Left ventricle myocardium inferior (tissue), 1 donor: ENCODE data around the gene S1PR5. TPM values are rescaled to one million over a fixed set of nuclear protein-coding genes. Genes with fewer than 3 reads are reported as not detected.

ENCODE experiments used
- DNase-seq: peaks from one replicate; pipeline ENCODE4 v3.0.0-alpha.2; 2020
- H3K27ac ChIP-seq: fragments of 200-600 bp; replicated peaks from 2 replicates; pipeline ENCODE4 v1.8.0; 2021
- H3K27me3 ChIP-seq: fragments of 200-600 bp; 2 replicates; pipeline ENCODE4 v1.8.0; 2021; ENCODE audit warnings: low read depth
- H3K36me3 ChIP-seq: fragments of 200-600 bp; 2 replicates; pipeline ENCODE4 v1.8.0; 2021
- H3K4me1 ChIP-seq: fragments of 200-600 bp; 2 replicates; pipeline ENCODE4 v1.8.0; 2021
- H3K4me3 ChIP-seq: fragments of 200-600 bp; 2 replicates; pipeline ENCODE4 v1.8.0; 2021; ENCODE audit warnings: mild to moderate bottlenecking, moderate library complexity
- H3K9me3 ChIP-seq: fragments of 200-600 bp; replicated peaks from 2 replicates; pipeline ENCODE4 v1.8.0; 2021
- CTCF ChIP-seq: fragments of 200-600 bp; IDR thresholded peaks from 2 replicates; pipeline ENCODE4 v1.8.0; 2021; ENCODE audit warnings: antibody characterized with exemption, mild to moderate bottlenecking, borderline replicate concordance
- intact Hi-C: fragments of 100-400 bp; cut with micrococcal nuclease; formaldehyde crosslinking; loops from one replicate; pipeline ENCODE4 v1.11.0; 2022
- total RNA-seq: library from RNA; stranded (reverse); fragmentation: NEBNext Ultra II Directional; extraction: Animal tissue kit (Norgen Biotek cat#: 25700); gene quantifications from one replicate; pipeline ENCODE4 v1.2.1, GENCODE V29; 2021
- donor health status: DM: no; HTN: yes; CAD: no; lungs with severe emphysema.

Gene S1PR5
- total RNA-seq, 1 donor from 2014 or later, result 0.11 TPM

DNA sequence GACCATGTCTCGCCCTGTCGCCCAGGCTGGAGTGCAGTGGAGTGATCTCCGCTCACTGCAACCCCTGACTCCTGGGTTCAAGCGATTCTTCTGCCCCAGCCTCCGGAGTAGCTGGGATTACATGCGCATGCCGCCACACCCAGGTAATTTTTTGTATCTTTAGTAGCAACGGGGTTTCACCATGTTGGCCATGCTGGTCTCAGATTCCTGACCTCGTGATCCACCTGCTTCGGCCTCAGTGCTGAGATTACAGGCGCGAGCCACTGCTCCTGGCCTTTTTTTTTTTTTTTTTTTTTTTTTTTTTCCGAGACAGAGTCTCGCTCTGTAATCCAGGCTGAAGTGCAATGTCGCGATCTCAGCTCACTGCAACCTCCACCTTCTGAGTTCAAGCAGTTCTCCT is 9.2 kb downstream of the S1PR5 start:
- TF ChIP-seq CTCF, result no peak
- intact Hi-C loops, result no loop called here

GRCh38 chr19:10505583-10506229 is 11.5 kb downstream of the S1PR5 start:
- DNase-seq, result peak; percentile 71
- H3K36me3 ChIP-seq, result no peaks in the 10 kb centered on the region
- no peak overlapping the region for H3K4me3 ChIP-seq
- no peak overlapping the region for H3K27ac ChIP-seq
- H3K27me3 ChIP-seq, result peaks cover 17% of the 10 kb centered on the region
- peaks cover 39% of the 10 kb centered on the region for H3K4me1 ChIP-seq
- peak; percentile 86 for TF ChIP-seq CTCF
- intact Hi-C loops, result no loop called here
- H3K9me3 ChIP-seq, result no peaks in the 10 kb centered on the region

More for the DNA sequence above, 9.2 kb downstream of the S1PR5 start:
- no peak overlapping the region for H3K27ac ChIP-seq
- H3K9me3 ChIP-seq, result no peaks in the 10 kb centered on the region
- peaks cover 40% of the 10 kb centered on the region for H3K27me3 ChIP-seq
- H3K36me3 ChIP-seq, result no peaks in the 10 kb centered on the region
- no peak for DNase-seq
- peaks cover 19% of the 10 kb centered on the region for H3K4me1 ChIP-seq
- no peak overlapping the region for H3K4me3 ChIP-seq

DNA sequence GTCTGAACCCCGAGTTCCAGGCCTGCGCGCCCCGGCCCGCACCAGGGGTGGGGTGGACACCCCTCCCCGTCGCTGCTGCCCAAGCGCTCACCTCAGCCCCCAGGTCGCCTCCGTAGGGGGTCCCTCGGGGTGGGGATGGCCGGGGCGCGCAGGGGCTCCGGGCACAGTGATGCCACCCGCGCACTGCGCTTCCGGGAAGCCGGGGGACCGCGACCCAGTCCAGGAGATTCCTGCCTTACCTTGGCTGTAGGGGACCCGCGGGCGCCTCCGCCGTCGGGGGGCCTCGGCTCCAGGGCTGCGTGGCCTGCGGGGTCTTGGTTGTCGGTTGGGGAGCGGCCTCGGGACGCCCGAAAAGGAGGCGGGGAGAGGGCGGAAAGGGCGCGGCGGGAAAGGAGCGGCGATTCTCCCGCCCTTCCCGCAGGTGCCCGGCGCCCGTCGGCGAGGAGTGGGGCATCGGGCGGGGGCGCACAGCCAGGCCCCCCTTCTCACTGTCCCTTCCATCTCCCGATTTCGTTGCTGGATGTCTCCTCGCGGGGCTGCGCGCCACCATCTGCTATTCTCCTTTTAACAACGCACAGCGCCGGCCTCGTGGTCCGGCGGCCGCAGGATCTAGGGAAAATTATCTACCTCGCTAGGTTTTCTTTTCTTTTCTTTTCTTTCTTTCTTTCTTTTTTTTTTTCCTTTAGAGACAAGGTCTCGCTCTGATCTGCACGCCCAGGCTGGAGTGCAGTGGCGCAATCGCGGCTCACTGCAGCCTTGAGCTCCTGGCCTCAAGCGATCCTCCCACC is 14.1 kb downstream of the S1PR5 start, which contains the start of gene KEAP1:
TSS of gene KEAP1 (minus strand) at position 355 of the 788 bp plus-strand sequence. CDS start 3,323 bp downstream, outside the sequence.
- TF ChIP-seq CTCF, result no peak
- intact Hi-C loops, result no loop called here
- H3K4me1 ChIP-seq, result peaks cover 56% of the 10 kb centered on the region

DNA sequence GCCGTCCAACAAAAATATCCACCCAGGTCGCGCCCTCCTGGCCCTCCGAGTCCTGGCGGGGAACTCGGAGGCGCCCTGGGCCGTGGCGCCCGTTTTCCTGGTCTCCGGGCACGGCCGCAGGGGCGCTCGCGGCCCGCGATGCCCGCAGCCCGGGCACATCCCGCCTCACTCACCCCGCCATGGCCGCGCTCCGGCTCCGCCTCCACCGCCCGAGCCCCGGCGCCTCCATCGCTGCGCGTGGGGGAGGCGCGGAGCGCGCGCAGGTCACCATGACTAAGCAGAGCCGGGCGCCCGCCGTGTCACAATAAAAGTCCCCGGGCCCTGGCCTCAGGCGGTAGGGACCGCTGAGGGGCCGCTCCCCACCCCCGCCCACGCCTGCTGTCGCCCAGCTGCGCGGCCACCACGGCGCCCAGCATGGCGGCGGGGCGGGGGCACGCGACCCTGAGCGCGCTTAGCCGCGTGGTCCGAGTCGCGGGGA is 14.7 kb downstream of the S1PR5 start:
- intact Hi-C loops, result no loop called here
- Histone ChIP-seq H3K36me3 (peaks cover 24% of the 10 kb centered on the region), H3K27ac (peak overlapping the region; percentile 99), H3K27me3 (no peaks in the 10 kb centered on the region), H3K4me3 (peak overlapping the region; percentile 95), H3K9me3 (no peaks in the 10 kb centered on the region), H3K4me1 (peaks cover 63% of the 10 kb centered on the region)
- DNase-seq, result peak; percentile 95
- peak; percentile 12 for TF ChIP-seq CTCF

More for the DNA sequence above, 14.1 kb downstream of the S1PR5 start, which contains the start of gene KEAP1:
- Histone ChIP-seq H3K9me3 (no peaks in the 10 kb centered on the region), H3K27me3 (no peaks in the 10 kb centered on the region), H3K4me3 (peak within 1 kb of the TSS; percentile 95), H3K36me3 (peaks cover 19% of the 10 kb centered on the region), H3K27ac (peak within 1 kb of the TSS; percentile 99)
- DNase-seq, result peak; percentile 45

DNA sequence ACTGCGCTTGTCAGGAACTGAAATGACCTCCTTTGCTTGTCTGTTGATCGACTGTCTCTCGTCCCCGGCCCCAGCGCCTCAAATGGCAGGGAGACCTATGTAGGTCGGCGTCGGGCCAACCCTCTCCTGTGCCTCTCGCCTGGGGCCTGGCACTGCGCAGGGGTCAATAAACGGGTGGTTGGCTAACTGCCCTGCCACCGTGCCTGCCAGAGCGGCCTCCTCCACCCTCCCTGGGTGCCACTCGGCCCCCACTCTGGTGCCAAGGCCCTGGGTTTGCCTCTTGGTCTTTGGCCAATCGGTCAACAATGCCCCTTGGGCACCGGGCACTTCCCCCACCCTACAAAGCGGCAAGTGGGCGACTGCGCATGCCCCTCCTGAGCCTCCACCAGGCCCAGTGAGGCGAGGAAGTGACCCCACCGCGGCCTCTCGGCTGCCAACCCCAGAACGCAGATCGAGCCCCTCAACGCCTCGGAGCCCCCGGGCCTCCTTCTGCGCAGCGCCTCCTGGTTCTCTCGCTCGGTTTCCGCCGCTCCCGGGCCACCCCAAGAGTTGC is 15.2 kb downstream of the S1PR5 start:
- Histone ChIP-seq H3K36me3 (peaks cover 29% of the 10 kb centered on the region), H3K4me1 (peaks cover 68% of the 10 kb centered on the region), H3K9me3 (no peaks in the 10 kb centered on the region), H3K27ac (peak overlapping the region; percentile 99), H3K4me3 (peak overlapping the region; percentile 95), H3K27me3 (no peaks in the 10 kb centered on the region)
- TF ChIP-seq CTCF, result no peak
- peak; percentile 85 for DNase-seq
- intact Hi-C loops, result no loop called here
